Activated naive CD8-positive, alpha-beta T cell treated with anti-CD3 and anti-CD28 coated beads for 36 hours (primary cell): ENCODE results near the gene SEC22A. TPM values are rescaled to one million over a fixed set of nuclear protein-coding genes. Genes with fewer than 3 reads are reported as not detected.

Source experiments
- DNase-seq: peaks from one replicate; pipeline ENCODE4 v3.0.0; 2021
- H3K27ac Mint-ChIP-seq: one replicate; pipeline ENCODE4 v1.8.0; 2022; ENCODE audit warnings: mild to moderate bottlenecking, moderate library complexity, mixed read lengths
- H3K27me3 Mint-ChIP-seq: one replicate; pipeline ENCODE4 v1.8.0; 2022; ENCODE audit warnings: mild to moderate bottlenecking, mixed read lengths
- H3K36me3 Mint-ChIP-seq: one replicate; pipeline ENCODE4 v1.8.0; 2021; ENCODE audit warnings: mild to moderate bottlenecking, mixed read lengths
- H3K4me1 Mint-ChIP-seq: one replicate; pipeline ENCODE4 v1.8.0; 2021; ENCODE audit warnings: mixed read lengths
- H3K4me3 Mint-ChIP-seq: one replicate; pipeline ENCODE4 v1.8.0; 2022; ENCODE audit warnings: mild to moderate bottlenecking, moderate library complexity, mixed read lengths
- H3K9me3 Mint-ChIP-seq: one replicate; pipeline ENCODE4 v1.8.0; 2022; ENCODE audit warnings: mixed read lengths
- total RNA-seq, 2 experiments: library from RNA; stranded (reverse); gene quantifications; one replicate each; pipeline ENCODE4 v1.2.3, GENCODE V29; 2021

SEC22A gene
- total RNA-seq, 2 experiments from 2014 or later: 13.7 to 17.8 TPM

GRCh38 chr3:123285931-123286307 is 84.2 kb downstream of the SEC22A start:
- Mint-ChIP-seq H3K4me1 (no peaks in the 10 kb centered on the region), H3K27ac (no peak overlapping the region), H3K36me3 (peaks cover 1% of the 10 kb centered on the region), H3K9me3 (no peaks in the 10 kb centered on the region), H3K4me3 (no peak overlapping the region), H3K27me3 (no peaks in the 10 kb centered on the region)
- no peak for DNase-seq

- H3K4me3 Mint-ChIP-seq: no peak overlapping the region
- H3K9me3 Mint-ChIP-seq: no peaks in the 10 kb centered on the region
- no peaks in the 10 kb centered on the region for H3K4me1 Mint-ChIP-seq
- no peaks in the 10 kb centered on the region for H3K36me3 Mint-ChIP-seq
- H3K27me3 Mint-ChIP-seq: no peaks in the 10 kb centered on the region
- no peak overlapping the region for H3K27ac Mint-ChIP-seq
- peak; percentile 25 for DNase-seq
Measured at GRCh38 chr3:123286308-123287023, 84.7 kb downstream of the SEC22A start.

GRCh38 chr3:123287051-123287961 is 85.6 kb downstream of the SEC22A start:
- H3K27me3 Mint-ChIP-seq: no peaks in the 10 kb centered on the region
- DNase-seq: no peak
- H3K9me3 Mint-ChIP-seq: no peaks in the 10 kb centered on the region
- no peaks in the 10 kb centered on the region for H3K4me1 Mint-ChIP-seq
- H3K4me3 Mint-ChIP-seq: no peak overlapping the region
- no peak overlapping the region for H3K27ac Mint-ChIP-seq
- no peaks in the 10 kb centered on the region for H3K36me3 Mint-ChIP-seq

DNA sequence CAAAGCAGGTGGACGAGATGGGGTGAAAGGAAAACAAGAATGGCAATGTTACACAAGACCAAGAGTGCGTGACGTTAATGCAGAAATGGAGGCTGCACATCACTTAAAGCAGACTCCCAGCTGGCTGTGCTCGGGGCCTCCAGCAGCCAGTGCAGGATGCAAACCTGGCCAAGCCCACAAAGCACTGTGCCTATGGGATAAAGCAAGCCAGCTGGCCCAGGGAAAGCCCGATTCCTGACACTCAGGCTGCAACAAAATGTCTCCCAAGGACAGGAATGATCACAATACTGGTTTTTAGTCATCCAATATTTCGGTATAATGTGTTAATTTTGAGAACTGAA is 86.2 kb downstream of the SEC22A start:
- H3K27me3 Mint-ChIP-seq: no peaks in the 10 kb centered on the region
- H3K36me3 Mint-ChIP-seq: no peaks in the 10 kb centered on the region
- no peaks in the 10 kb centered on the region for H3K4me1 Mint-ChIP-seq
- DNase-seq: no peak
- no peak overlapping the region for H3K27ac Mint-ChIP-seq
- no peaks in the 10 kb centered on the region for H3K9me3 Mint-ChIP-seq
- H3K4me3 Mint-ChIP-seq: no peak overlapping the region

DNA sequence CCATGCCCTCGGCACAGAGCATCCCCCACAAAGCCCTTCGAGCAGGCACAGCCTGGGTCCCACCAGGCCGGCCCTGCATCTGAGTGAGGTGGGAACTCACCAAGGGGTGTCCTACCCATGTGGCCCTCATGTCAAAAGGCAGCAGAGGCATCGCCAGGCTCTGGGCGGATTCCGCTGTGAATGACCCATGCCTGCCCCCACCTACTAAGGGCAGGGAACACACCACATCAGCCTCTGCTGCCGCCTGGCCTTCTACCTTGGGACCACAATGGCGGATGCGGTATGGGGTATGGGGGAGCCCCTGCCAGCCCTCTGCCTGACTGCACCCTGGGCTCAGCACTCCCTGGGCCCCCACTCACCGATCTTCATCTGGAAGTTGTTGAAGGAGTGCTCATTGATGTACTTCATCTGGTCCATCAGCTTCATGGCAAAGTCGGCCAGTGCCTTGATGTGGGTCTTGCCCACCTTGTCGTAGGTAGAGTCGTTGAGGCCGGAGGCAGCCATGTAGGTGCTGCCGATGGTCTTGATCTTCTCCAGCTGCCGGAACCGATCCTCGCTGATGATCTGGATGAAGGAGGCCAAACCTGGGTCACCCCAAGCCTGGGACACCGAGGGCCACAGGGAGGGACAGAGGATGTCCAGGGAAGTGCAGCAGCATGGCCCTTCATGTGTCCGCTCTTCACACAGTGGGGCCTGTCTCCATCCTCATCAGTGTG is 87.8 kb downstream of the SEC22A start:
- no peak for DNase-seq
- H3K9me3 Mint-ChIP-seq: no peaks in the 10 kb centered on the region
- no peaks in the 10 kb centered on the region for H3K27me3 Mint-ChIP-seq
- no peak overlapping the region for H3K4me3 Mint-ChIP-seq
- no peaks in the 10 kb centered on the region for H3K36me3 Mint-ChIP-seq
- no peak overlapping the region for H3K27ac Mint-ChIP-seq
- no peaks in the 10 kb centered on the region for H3K4me1 Mint-ChIP-seq

- Mint-ChIP-seq H3K36me3 (no peaks in the 10 kb centered on the region), H3K9me3 (no peaks in the 10 kb centered on the region), H3K4me3 (no peak overlapping the region), H3K27me3 (no peaks in the 10 kb centered on the region), H3K4me1 (no peaks in the 10 kb centered on the region), H3K27ac (no peak overlapping the region)
- DNase-seq: no peak
Measured at GRCh38 chr3:123290107-123290930, 88.6 kb downstream of the SEC22A start.

DNA sequence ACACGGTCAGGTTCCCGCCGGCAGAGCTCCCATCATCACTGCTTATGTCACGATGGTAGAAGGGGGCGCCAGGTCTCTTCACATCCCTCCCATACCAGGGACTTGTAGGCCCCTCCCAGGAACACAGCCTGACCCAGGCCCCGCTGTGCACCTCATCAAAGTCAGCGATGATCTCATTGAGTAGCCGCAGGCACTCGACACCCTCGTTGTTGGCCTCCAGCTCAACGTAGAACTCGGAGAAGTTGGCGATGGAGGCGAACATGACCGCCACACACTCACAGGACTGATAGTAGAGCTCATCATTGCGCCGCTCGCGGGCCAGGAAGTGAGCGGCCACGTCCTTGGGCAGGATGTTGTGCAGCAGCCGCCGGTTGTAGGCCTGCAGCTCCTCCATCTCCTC is 89.2 kb downstream of the SEC22A start:
- no peaks in the 10 kb centered on the region for H3K36me3 Mint-ChIP-seq
- H3K27me3 Mint-ChIP-seq: no peaks in the 10 kb centered on the region
- no peaks in the 10 kb centered on the region for H3K4me1 Mint-ChIP-seq
- no peaks in the 10 kb centered on the region for H3K9me3 Mint-ChIP-seq
- no peak for DNase-seq
- H3K4me3 Mint-ChIP-seq: no peak overlapping the region
- no peak overlapping the region for H3K27ac Mint-ChIP-seq

DNA sequence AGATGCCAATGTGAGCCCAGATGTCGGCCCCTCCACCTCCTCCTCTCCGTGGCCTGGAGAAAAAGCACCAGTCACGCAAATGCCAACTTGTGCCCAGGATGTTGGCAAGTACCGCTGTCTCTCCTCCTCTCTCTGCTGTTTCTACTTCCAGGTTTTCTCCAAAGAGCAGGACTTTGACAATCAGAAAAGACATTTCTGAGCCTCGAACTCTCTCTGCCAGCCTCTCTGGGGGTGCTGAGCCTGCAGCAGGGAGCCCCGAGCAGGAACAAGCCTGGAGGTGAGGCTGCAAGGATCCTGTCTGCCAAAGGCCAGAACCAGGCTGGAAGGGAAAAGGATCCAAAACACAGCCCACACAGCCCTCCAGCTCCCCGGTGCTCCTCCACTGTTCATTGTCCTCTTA is 89.7 kb downstream of the SEC22A start:
- Mint-ChIP-seq H3K36me3 (no peaks in the 10 kb centered on the region), H3K27ac (no peak overlapping the region), H3K9me3 (no peaks in the 10 kb centered on the region), H3K4me3 (no peak overlapping the region), H3K27me3 (no peaks in the 10 kb centered on the region), H3K4me1 (no peaks in the 10 kb centered on the region)
- no peak for DNase-seq

GRCh38 chr3:123292321-123293310 is 90.9 kb downstream of the SEC22A start:
- Mint-ChIP-seq H3K4me1 (no peaks in the 10 kb centered on the region), H3K27ac (no peak overlapping the region), H3K9me3 (no peaks in the 10 kb centered on the region), H3K27me3 (no peaks in the 10 kb centered on the region), H3K4me3 (no peak overlapping the region), H3K36me3 (no peaks in the 10 kb centered on the region)
- no peak for DNase-seq

DNA sequence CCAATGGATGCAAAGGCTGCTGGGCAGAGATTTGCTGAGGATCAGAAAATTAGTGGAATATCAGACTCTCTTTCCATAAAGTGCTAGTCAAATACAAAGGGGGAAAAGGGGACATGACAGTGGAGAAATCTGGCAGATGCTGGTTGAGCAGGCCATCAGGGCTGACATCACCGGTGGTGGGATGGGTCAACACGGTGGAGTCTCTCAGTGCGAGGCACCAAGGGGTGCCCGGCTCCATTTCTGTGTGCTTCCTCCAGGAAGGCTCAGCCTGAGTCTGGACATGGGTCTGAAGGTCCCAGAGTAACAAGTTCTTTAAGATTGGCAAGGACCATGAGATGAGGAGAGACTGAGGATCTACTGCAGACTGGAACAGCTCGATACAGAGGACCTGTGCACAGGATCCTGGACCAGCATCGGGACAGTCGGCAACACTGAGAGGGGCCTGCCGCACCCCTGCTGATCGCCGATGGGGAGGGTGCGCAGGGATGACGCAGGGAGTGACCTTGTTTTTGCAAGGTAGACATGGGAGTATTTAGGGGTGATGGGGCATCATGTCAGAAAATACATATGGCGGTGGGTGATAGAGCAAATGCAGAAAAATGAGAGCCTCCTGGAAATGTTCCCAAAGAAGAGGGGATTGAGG is 92.7 kb downstream of the SEC22A start:
- DNase-seq: no peak
- Mint-ChIP-seq H3K36me3 (no peaks in the 10 kb centered on the region), H3K27me3 (no peaks in the 10 kb centered on the region), H3K9me3 (no peaks in the 10 kb centered on the region), H3K27ac (no peak overlapping the region), H3K4me1 (no peaks in the 10 kb centered on the region), H3K4me3 (no peak overlapping the region)

DNA sequence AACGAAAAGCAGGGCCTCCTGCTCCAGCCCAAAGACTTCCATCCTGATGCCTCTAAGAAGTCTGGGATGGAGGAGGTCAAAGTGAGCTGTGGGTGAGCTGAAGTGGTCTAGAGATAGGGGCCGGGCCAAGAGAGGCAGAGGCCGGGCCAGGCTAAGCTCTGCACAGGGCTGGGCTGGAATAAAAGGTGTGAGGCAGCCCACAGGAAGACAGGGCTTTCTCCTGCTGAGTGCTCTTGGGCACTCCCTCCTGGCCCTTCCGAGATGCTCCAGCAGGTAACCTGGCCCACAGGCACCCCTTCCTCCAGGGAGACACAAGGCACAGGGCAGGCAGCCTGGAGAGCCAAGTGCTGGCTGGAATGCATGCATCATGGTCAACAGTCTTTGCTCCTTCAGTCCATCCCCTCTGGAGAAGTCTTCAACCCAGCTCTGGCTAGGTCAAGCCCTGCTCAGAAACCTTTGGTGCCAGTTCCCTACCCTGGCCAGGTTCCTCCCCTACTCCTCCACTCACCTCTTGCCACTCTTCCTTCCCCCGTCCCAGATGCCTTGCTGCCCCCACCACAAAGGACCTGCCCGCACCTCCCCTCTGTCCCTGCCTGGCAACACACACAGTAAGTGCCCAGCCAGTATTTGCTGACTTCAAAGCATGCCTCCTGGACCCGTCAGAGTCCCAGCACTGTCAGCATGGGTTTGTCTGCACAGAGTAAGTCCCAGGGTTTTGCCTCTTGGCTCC is 93.6 kb downstream of the SEC22A start:
- Mint-ChIP-seq H3K27ac (no peak overlapping the region), H3K4me1 (no peaks in the 10 kb centered on the region), H3K36me3 (no peaks in the 10 kb centered on the region), H3K9me3 (no peaks in the 10 kb centered on the region), H3K4me3 (no peak overlapping the region), H3K27me3 (no peaks in the 10 kb centered on the region)
- DNase-seq: no peak

- no peaks in the 10 kb centered on the region for H3K4me1 Mint-ChIP-seq
- no peaks in the 10 kb centered on the region for H3K36me3 Mint-ChIP-seq
- no peak for DNase-seq
- H3K27ac Mint-ChIP-seq: no peak overlapping the region
- H3K9me3 Mint-ChIP-seq: no peaks in the 10 kb centered on the region
- no peak overlapping the region for H3K4me3 Mint-ChIP-seq
- no peaks in the 10 kb centered on the region for H3K27me3 Mint-ChIP-seq
Measured at GRCh38 chr3:123295901-123296250, 94.1 kb downstream of the SEC22A start.

GRCh38 chr3:123296261-123296660 is 94.5 kb downstream of the SEC22A start:
- Mint-ChIP-seq H3K27ac (no peak overlapping the region), H3K4me1 (no peaks in the 10 kb centered on the region), H3K4me3 (no peak overlapping the region), H3K9me3 (no peaks in the 10 kb centered on the region), H3K36me3 (no peaks in the 10 kb centered on the region), H3K27me3 (no peaks in the 10 kb centered on the region)
- DNase-seq: no peak
